HG03159 (cell line): ENCODE results near the gene STAG3.
"Not testable (repeated sequence)": the region's sequence is repeated elsewhere in the genome, so short reads cannot be mapped to it uniquely, and the experiment has no call there.

Experiments
- ATAC-seq: cut with Tn5 transposase; IDR thresholded peaks from one replicate; pipeline ENCODE4 v1.9.1; 2021; ENCODE audit warnings: mild to moderate bottlenecking, moderate library complexity; ENCODE audit not compliant: unreplicated experiment

The STAG3 gene

DNA sequence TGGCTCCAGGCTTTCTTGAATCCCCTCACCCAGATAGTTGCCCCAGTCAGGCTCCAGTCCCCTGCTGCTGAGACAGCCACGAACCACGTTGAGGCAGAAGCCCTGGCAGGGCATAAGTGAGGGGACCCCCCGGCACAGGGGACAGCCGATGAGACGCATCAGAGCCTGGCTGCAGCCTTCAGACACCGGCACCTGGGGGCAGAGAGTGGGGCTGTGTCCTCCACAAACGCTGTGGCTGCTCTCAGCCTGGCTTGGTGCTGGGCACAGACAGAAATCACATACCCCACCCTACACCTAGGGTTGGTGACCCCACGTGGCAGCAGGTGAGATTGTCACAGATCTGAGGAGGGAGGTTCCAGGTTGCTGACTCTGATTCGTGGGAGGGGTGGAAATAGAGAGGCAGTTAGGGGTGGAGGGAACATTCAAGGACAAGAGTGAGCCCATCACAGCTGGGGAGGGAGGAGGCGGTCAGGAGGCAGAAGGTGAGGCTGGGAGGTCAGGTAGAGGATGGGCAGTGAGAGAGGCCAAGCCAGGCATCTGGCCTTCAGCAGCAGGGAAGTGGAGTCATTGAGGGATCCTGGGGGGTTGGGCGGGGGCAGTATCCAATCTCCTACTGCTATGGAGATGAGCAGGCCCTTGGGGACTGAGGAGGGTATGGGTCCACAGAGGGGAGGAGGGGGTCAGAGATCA is 3.8 kb upstream of the STAG3 start:
- ATAC-seq, result no peak

- ATAC-seq, result no peak
Observed at GRCh38 chr7:100174582-100174981, 3.1 kb upstream of the STAG3 start.

DNA sequence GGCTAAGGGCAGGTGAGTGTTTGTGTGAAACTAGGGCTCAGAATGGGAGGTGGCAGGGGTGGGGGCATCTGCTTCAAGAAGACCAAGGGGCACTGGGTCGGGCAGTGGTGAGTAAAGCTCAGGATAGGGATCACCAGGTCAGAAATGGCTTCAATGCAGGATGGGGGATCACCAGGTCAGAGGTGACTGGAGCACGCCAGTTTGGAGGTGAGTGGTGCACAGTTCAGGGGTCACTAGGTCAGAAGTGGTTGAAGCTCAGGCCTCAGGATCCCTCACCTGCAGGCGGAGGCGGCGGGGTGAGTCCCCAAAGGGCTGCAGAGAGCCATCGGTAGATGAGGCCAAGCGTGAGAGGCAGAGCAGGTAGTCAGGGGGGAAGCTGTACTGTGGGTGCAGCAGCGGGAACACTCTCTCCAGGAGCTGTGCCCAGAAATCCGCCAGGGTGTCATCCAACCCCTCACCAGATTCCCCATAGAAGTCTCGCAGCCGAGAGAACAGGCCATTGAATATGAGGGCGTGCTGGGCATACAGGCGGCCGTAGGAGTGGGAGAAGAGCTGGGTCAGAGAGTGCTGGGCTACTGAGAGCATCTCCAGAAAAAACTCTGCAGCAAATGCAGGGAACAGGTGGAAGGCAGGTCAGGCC is 2.3 kb upstream of the STAG3 start:
- no peak for ATAC-seq

DNA sequence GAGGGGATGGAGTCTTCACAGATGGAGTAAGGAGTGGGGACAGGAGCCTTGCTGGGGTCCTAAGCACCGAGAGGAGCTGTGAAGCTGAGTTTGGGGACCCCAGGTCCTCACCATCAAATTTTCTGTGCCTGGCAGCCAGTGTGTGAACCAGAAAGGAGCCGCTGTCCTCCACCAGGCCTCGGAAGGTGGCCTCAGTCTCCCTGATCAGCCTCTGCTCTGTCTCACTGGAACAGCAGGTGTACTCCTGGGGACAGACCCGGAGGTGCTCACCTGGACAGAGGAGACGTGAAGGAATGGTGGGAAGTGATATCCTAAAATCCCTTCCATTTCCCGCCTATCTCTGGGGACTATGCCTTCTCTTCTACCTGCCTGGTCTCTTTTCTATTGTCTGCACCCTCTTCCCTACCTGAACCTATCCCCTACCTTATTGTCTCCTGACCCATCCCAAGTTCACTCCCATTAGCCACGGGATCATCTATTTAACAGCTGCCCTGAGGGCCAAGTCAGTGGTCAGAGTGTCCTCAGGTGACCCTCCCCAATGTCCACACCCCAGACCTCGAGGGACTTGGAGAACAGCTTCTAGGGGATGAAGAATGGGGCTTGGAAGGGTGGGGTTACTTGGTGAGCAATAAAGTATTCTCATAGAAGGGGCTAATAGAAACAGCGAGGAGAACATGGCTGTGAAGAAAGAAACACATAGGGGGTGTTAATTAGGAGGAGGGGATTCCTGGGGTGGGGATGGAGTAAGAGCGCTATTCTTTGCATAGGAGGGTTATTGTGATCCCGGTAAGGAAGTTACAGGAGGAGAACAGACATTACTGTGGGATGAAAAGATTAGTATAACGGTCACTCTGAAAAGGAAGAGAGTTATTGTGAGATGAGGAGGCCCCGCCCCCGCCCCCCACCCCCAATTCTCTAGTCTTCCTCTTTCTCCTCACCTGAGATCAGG is 1.3 kb upstream of the STAG3 start:
- no peak for ATAC-seq

DNA sequence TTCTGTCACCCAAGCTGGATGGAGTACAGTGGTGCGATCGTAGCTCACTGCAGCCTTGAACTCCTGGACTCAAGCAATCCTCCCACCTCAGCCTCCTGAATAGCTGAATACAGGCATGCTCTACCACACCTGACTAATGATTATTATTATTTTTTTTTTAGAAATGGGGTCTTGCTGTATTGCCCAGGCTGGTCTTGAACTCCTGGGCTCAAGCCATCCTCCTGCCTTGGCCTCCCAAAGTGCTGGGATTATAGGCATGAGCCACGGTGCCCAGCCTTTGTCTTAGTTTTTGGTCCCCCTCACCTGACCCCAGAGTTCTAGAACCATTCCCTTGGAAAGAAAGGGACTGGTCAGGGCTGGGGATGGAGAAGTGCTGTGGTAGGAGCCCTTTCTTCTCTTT is 2.4 kb downstream of the STAG3 start:
- not testable (repeated sequence) for ATAC-seq

- not testable (repeated sequence) for ATAC-seq
Observed at GRCh38 chr7:100182616-100183015, 4.9 kb downstream of the STAG3 start.

GRCh38 chr7:100183090-100183489 is 5.4 kb downstream of the STAG3 start:
- ATAC-seq, result not testable (repeated sequence)

GRCh38 chr7:100185726-100186125 is 8.0 kb downstream of the STAG3 start:
- no peak for ATAC-seq

- ATAC-seq, result no peak
Observed at GRCh38 chr7:100189061-100189460, 11.3 kb downstream of the STAG3 start.

DNA sequence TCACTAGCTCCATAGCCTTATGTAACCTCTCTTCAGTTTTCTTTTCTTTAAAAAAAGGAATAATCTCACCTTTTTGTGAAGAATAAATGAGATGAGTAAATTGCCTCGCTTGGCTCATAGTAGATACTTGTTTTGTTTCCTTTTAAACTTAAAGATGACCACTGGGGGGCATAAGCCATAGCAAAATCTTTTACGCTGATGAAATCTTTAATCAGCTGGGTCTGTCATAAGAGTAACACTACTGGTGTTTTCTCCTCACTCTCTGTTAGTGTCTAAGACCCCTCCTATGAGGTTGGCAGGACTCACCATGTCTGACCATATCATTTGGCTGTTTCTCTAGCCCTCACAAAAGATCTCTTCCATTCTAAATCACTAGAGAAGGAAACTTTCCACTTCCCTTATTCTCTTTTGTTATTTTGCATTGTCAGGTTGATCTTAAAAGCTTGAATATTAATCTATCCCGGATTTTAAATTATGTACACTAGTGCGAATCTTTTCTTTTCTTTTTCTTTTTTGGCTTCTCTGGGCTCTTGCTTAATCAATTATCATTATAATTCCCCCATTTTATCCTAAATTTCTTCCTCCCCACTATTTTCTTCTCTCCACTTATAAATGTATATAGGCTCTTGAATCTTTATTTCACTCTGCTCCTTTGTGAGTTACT is 12.5 kb downstream of the STAG3 start:
- no peak for ATAC-seq

- no peak for ATAC-seq
Observed at GRCh38 chr7:100191775-100192174, 14.1 kb downstream of the STAG3 start.

DNA sequence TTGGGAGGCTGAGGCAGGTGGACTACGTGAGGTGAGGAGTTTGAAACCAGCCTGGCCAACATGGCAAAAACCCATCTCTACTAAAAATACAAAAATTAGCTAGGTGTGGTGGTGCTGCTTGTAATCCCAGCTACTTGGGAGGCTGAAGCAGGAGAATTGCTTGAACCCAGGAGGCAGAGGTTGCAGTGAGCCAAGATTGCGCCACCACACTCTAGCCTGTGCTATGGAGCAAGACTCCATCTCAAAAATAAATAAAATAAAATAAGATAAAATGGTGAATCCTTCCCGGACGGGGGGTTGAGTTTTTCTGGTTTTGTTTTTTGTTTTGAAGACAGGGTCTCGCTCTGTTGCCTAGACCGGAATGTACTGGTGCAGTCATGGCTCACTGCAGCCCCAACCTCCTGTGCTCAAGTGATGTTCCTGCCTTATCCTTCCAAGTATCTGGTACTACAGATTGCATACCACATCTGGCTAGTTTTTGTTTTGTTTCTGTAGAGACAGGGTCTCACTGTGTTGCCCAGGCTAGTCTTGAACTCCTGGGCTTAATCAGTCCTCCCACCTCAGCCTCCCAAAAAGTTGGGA is 14.7 kb downstream of the STAG3 start:
- not testable (repeated sequence) for ATAC-seq

GRCh38 chr7:100192969-100193368 is 15.3 kb downstream of the STAG3 start:
- ATAC-seq, result no peak

- ATAC-seq, result no peak
Observed at GRCh38 chr7:100195222-100195621, 17.5 kb downstream of the STAG3 start.

DNA sequence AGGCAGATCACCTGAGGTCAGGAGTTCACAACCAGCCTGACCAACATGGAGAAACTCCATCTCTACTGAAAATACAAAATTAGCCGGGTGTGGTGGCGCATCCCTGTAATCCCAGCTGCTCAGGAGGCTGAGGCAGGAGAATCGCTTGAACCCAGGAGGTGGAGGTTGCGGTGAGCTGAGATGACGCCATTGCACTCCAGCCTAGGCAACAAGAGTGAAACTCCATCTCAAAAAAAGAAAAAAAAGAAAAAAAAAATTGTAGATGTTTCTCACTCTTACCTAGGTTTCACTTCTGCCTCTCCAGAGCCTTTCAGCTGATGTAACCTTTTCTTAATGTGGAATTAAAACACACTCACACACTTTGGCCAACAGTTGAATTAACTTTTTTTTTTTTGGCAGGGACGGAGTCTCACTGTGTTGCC is 18.2 kb downstream of the STAG3 start:
- ATAC-seq, result not testable (repeated sequence)

DNA sequence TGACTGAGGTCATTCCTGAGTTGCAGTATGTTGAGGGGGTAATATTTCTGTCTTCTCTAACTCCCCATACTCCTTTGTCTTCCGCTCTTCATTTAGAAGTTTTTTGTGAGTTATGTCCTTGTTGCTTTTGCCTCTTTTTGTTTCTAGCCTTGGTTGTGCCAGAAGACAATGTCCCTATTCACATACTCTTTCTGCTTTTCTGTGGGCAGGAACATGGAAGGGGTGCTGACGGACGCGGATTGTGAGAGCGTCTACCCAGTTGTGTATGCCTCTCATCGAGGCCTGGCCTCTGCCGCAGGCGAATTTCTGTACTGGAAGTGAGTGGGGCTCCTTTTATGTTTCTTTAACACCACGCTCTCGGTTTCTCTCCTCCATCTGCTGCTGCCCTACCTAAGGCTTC is 20.5 kb downstream of the STAG3 start:
- ATAC-seq, result no peak

DNA sequence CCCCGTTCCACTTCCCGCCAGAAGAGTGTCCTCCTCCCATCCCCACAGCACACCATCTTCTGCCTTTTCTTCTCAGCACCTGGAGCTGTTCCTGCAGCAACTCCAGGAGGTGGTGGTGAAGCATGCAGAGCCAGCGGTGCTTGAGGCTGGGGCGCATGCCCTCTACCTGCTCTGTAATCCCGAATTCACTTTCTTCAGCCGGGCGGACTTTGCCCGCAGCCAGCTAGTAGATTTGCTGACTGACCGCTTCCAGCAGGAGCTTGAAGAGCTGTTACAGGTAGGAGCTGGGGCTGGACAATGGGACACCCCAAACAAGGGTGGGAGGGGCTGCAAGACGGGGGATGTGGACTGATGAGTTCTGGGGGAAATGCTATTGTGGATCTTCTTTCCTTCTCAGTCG is 23.0 kb downstream of the STAG3 start:
- ATAC-seq, result no peak

DNA sequence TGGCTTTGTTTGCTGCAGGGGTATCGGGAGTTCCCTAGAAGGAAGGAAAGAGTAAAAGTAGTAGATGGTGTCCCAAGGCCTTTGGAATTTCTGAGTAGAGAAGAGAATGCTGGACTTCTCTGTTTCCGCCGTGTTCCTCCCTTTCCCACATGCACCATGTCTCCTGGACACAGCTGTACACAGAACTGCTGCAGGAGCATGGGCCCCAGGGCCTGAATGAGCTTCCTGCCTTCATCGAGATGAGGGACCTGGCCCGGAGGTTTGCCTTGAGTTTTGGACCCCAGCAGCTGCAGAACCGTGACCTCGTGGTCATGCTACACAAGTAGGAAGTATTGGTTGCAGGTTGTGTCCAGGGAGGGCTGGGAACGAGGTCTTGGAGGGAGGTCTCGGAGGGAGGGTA is 26.7 kb downstream of the STAG3 start:
- ATAC-seq, result no peak

GRCh38 chr7:100208911-100209408 is 31.2 kb downstream of the STAG3 start:
- peak; percentile 76 for ATAC-seq

- ATAC-seq, result no peak
Observed at GRCh38 chr7:100209493-100209892, 31.8 kb downstream of the STAG3 start.
